DOHH2 (cell line): Measurements from ENCODE around the gene OSBPL8.

Experiments
- EZH2phosphoT487 ChIP-seq: fragments of 200-600 bp; sonication (generic); IDR thresholded peaks from 2 replicates; pipeline ENCODE4 v1.6.1; 2017; ENCODE audit warnings: borderline replicate concordance, mild to moderate bottlenecking, antibody characterized with exemption, low read length, moderate library complexity, mixed read lengths
- TF ChIP-seq, protein P1 (sequence below): fragments of 200-600 bp; sonication (generic); IDR thresholded peaks from one replicate; pipeline ENCODE4 v1.5.1; 2014; ENCODE audit warnings: antibody characterized with exemption, mild to moderate bottlenecking, low read depth, low read length; ENCODE audit not compliant: poor library complexity, severe bottlenecking

- TF ChIP-seq, protein P1, sequence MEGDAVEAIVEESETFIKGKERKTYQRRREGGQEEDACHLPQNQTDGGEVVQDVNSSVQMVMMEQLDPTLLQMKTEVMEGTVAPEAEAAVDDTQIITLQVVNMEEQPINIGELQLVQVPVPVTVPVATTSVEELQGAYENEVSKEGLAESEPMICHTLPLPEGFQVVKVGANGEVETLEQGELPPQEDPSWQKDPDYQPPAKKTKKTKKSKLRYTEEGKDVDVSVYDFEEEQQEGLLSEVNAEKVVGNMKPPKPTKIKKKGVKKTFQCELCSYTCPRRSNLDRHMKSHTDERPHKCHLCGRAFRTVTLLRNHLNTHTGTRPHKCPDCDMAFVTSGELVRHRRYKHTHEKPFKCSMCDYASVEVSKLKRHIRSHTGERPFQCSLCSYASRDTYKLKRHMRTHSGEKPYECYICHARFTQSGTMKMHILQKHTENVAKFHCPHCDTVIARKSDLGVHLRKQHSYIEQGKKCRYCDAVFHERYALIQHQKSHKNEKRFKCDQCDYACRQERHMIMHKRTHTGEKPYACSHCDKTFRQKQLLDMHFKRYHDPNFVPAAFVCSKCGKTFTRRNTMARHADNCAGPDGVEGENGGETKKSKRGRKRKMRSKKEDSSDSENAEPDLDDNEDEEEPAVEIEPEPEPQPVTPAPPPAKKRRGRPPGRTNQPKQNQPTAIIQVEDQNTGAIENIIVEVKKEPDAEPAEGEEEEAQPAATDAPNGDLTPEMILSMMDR = no peak
- no peak for TF ChIP-seq EZH2phosphoT487
Measured at GRCh38 chr12:76554405-76555230, 5.0 kb downstream of the OSBPL8 start.
